Trophoblast cell (in vitro differentiated cells and primary cell): ENCODE results near the gene TAF5.

Experiments used
- DNase-seq, 2 donors: peaks; one replicate each; pipeline ENCODE4 v3.0.0-alpha.2; 2016
- H2AFZ ChIP-seq: 2 replicates; pipeline ENCODE4 v1.6.1; 2013; ENCODE audit warnings: low read length, moderate library complexity, mild to moderate bottlenecking; ENCODE audit not compliant: insufficient read depth, poor library complexity
- H2AK5ac ChIP-seq: 2 replicates; pipeline ENCODE4 v1.6.1; 2013; ENCODE audit warnings: mild to moderate bottlenecking, low read length
- H2BK120ac ChIP-seq: 2 replicates; pipeline ENCODE4 v1.6.1; 2013; ENCODE audit warnings: low read length, mild to moderate bottlenecking, moderate library complexity; ENCODE audit not compliant: insufficient read depth, poor library complexity
- H2BK12ac ChIP-seq: 2 replicates; pipeline ENCODE4 v1.6.1; 2013; ENCODE audit warnings: mild to moderate bottlenecking, low read length, moderate library complexity
- H2BK5ac ChIP-seq: 2 replicates; pipeline ENCODE4 v1.6.1; 2013; ENCODE audit warnings: low read length, low read depth, moderate library complexity, mild to moderate bottlenecking; ENCODE audit not compliant: poor library complexity
- H3K14ac ChIP-seq: 2 replicates; pipeline ENCODE4 v1.6.1; 2013; ENCODE audit warnings: mild to moderate bottlenecking, low read length
- H3K18ac ChIP-seq: 2 replicates; pipeline ENCODE4 v1.6.1; 2013; ENCODE audit warnings: mild to moderate bottlenecking, low read length
- H3K23ac ChIP-seq: 2 replicates; pipeline ENCODE4 v1.6.1; 2013; ENCODE audit warnings: low read length
- H3K27ac ChIP-seq: 2 replicates; pipeline ENCODE4 v1.5.1; 2013; ENCODE audit warnings: low read depth, mild to moderate bottlenecking, inconsistent platforms, low read length, moderate library complexity
- H3K27me3 ChIP-seq: 2 replicates; pipeline ENCODE4 v1.6.1; 2013; ENCODE audit warnings: inconsistent platforms, mild to moderate bottlenecking, low read length, moderate library complexity; ENCODE audit not compliant: insufficient read depth
- H3K36me3 ChIP-seq, 2 experiments: 1 replicate in 1 of 2; 2 replicates in 1 of 2; pipeline ENCODE4 v1.6.1; 2013; ENCODE audit warnings: low read length in 2 of 2, mild to moderate bottlenecking in 2 of 2, moderate library complexity in 1 of 2; ENCODE audit not compliant: insufficient read depth in 2 of 2, control insufficient read depth in 1 of 2
- H3K4ac ChIP-seq: 2 replicates; pipeline ENCODE4 v1.6.1; 2013; ENCODE audit warnings: low read depth, mild to moderate bottlenecking, low read length, moderate library complexity
- H3K4me1 ChIP-seq, 2 experiments: 1 replicate in 1 of 2; 2 replicates in 1 of 2; pipeline ENCODE4 v1.6.1; 2013; ENCODE audit warnings: low read length in 2 of 2, mild to moderate bottlenecking in 2 of 2, moderate library complexity in 1 of 2; ENCODE audit not compliant: insufficient read depth in 2 of 2, control insufficient read depth in 1 of 2
- H3K4me2 ChIP-seq: 2 replicates; pipeline ENCODE4 v1.6.1; 2013; ENCODE audit warnings: inconsistent platforms, mild to moderate bottlenecking, low read length, moderate library complexity
- H3K4me3 ChIP-seq: 2 replicates; pipeline ENCODE4 v1.5.1; 2013; ENCODE audit warnings: mild to moderate bottlenecking, low read depth, low read length, inconsistent platforms
- H3K79me1 ChIP-seq: one replicate; pipeline ENCODE4 v1.6.1; 2013; ENCODE audit warnings: low read length
- H3K79me2 ChIP-seq: 2 replicates; pipeline ENCODE4 v1.6.1; 2013; ENCODE audit warnings: low read length, mild to moderate bottlenecking; ENCODE audit not compliant: control insufficient read depth, insufficient read depth, poor library complexity
- H3K9ac ChIP-seq: 2 replicates; pipeline ENCODE4 v1.6.1; 2013; ENCODE audit warnings: mild to moderate bottlenecking, low read length
- H3K9me3 ChIP-seq: 2 replicates; pipeline ENCODE4 v1.6.1; 2013; ENCODE audit warnings: low read depth, mild to moderate bottlenecking, control low read depth, inconsistent platforms, low read length; ENCODE audit not compliant: insufficient read depth
- H4K12ac ChIP-seq: 2 replicates; pipeline ENCODE4 v1.6.1; 2013; ENCODE audit warnings: low read depth, mild to moderate bottlenecking, low read length, moderate library complexity
- H4K8ac ChIP-seq: 2 replicates; pipeline ENCODE4 v1.6.1; 2013; ENCODE audit warnings: low read depth, mild to moderate bottlenecking, low read length, moderate library complexity
- H4K91ac ChIP-seq: one replicate; pipeline ENCODE4 v1.6.1; 2013; ENCODE audit warnings: low read depth, mild to moderate bottlenecking, low read length, moderate library complexity
- WGBS: extraction: QIAGEN DNeasy Blood & Tissue Kit; methylation state at CpG from one replicate; pipeline ENCODE4 v1.1.7; 2013; ENCODE audit warnings: missing lambda C conversion rate; ENCODE audit not compliant: insufficient read length, insufficient coverage; ENCODE audit errors: extremely low coverage; 5-methylcytosine and 5-hydroxymethylcytosine counted together

TAF5 gene

GRCh38 chr10:103433858-103434257 lies 66.1 kb downstream of the TAF5 start:
- no peak overlapping the region for H3K14ac ChIP-seq
- H3K27me3 ChIP-seq, result no peaks in the 10 kb centered on the region
- no peak overlapping the region for H2BK120ac ChIP-seq
- no peak overlapping the region for H3K18ac ChIP-seq
- no peaks in the 10 kb centered on the region for H3K4me1 ChIP-seq
- no peak overlapping the region for H2AK5ac ChIP-seq
- DNase-seq, result peak in 1 of 2 donors; percentile 32
- no peak overlapping the region for H2BK5ac ChIP-seq
- H4K8ac ChIP-seq, result no peak overlapping the region
- H3K9me3 ChIP-seq, result no peaks in the 10 kb centered on the region
- no peaks in the 10 kb centered on the region for H3K79me2 ChIP-seq
- H3K27ac ChIP-seq, result no peak overlapping the region
- no peak overlapping the region for H3K4me2 ChIP-seq
- H3K79me1 ChIP-seq, result no peaks in the 10 kb centered on the region
- H4K91ac ChIP-seq, result no peak overlapping the region
- H3K4ac ChIP-seq, result no peak overlapping the region
- WGBS, result no CpG with 5 or more reads among the region's 2 CpGs
- no peak overlapping the region for H2BK12ac ChIP-seq
- H4K12ac ChIP-seq, result no peak overlapping the region
- H3K36me3 ChIP-seq, result peaks cover 42 to 62% of the 10 kb centered on the region in 2 experiments
- H3K23ac ChIP-seq, result no peak overlapping the region
- no peak overlapping the region for H3K9ac ChIP-seq
- H3K4me3 ChIP-seq, result no peak overlapping the region
- no peak overlapping the region for H2AFZ ChIP-seq
